ENCODE data around the gene MAP1B.

Gene MAP1B

DNA sequence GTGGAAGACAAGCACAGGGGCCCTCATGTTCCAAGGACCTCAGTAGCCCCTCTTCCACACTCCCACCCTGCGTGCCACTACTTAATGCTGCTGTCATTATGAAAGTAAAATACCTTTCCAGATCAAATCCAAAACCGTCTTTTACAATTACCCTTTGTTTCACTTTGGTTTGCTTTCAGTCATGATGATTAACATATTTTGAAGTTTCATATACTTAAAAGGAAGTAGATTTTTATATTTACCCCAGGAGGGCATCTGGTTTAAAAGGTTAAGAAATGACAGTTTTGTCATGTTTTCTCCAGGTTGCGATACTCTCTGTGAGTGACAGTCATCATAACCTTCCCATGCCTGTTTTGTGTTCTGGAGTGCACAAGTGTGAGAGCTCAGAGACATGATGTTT is 13.5 kb upstream of the MAP1B start:
- no peak for DNase-seq (ENCODE audit: extremely low read depth in 1 of 2, low read depth in 1 of 2)

- DNase-seq (ENCODE audit: extremely low read depth in 1 of 2, low read depth in 1 of 2): no peak
Observed at GRCh38 chr5:72096602-72097188, 10.6 kb upstream of the MAP1B start.

DNA sequence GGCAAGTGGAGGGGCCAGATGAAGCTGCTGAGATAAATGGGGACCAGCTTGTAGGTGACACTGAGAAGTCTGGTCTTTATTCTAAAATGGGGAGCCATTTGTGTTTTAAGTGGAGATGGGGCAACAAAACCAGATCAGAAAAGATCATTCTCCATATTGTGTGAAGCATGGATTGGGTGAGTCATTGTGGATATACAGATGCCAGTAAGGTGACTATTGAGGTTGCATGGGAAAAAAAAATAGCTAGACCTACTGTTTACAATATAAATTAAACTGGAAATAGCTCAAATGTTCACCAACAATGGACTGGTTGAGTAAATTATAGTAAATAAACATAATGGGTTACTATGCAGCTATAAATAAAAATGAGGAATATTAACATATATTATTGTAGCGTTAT is 5.4 kb upstream of the MAP1B start:
- DNase-seq (ENCODE audit: extremely low read depth in 1 of 2, low read depth in 1 of 2): no peak

DNA sequence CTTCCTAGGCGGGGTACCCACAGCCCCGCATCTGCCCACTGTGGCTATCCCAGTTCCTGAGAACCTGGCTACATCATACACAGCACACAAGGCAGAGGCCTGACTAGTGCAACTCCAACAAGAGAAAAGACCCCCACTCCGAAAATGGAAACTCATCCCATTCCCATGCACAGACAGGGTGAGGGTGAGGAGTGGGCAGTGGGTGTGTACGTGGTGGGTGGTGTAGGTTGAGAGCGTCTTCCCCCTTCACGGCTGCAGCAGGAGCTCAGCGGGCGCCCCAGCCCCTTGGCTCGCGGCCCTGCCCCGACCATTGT is 501 bp upstream of the MAP1B start:
- no peak for DNase-seq (ENCODE audit: extremely low read depth in 1 of 2, low read depth in 1 of 2)

- DNase-seq (ENCODE audit: extremely low read depth in 1 of 2, low read depth in 1 of 2): no peak
Observed at GRCh38 chr5:72107901-72108201, 576 bp downstream of the MAP1B start.

- no peak for DNase-seq (ENCODE audit: extremely low read depth in 1 of 2, low read depth in 1 of 2)
Observed at GRCh38 chr5:72108202-72109061, 1.2 kb downstream of the MAP1B start.

DNA sequence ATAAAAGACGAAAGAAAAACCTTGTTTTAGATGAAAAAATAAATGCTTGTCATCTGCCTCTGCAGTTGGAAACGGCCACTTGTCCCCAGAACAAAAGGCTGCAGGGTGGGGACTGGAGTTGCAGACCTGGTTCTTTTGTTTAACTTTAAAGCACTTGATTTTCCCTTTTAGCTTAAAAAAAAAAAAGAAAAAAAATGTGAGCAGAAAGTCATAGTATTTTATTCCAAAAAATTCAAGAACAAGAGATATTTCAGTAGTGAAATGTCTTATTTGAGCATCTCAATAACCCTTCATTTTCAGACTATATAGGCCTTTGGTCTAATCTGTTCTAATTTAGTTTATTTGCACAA is 1.8 kb downstream of the MAP1B start:
- DNase-seq (ENCODE audit: extremely low read depth in 1 of 2, low read depth in 1 of 2): no peak

DNA sequence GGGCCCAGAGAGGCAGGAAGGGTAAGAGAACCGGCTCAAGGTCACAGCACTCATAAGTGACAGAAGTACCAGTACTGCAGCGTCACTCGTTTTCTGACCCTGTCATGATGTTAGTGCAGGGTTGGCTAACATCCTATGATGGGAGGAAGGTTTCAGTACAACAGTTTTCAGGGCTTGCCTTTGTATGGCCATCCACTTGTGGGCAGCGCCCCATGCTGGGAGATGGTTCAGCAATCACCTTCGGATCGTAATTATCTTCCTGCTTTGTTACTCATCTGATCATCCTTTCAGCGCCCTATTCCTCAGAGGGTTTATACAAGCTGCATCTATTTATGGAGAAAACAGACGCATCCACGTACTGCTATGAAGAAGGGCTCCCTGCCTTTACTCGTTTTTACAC is 2.4 kb downstream of the MAP1B start:
- DNase-seq (ENCODE audit: extremely low read depth in 1 of 2, low read depth in 1 of 2): no peak

DNA sequence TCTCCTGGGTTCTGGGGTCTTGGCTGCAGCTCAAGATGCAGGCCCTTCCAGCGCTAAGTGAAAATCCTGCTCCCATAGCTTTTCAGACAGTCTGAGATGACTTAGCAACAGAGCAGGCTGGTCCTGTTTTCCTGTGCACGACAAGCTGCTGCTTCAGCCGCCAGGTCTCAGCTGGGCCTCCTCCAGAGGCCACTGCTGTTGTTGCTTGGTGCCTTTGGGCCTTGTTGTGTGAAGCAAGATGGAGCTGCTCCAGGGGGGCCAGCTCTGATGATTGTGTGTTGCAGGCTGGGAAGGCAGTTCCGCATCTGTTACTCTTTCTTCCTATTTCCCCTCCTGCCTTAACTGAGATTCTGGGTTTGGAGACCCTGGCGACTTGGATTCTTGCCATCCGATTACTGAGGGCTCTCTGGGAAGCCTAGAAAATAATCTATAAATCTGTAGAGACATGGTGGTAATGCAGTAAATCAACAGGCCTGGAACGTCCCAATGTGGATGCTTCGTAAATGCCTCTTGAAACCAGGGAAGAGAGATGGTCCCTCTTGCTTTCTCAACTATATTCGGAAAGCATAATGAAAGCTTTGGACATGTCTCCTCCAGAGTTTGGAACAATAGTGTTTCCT is 3.2 kb downstream of the MAP1B start:
- no peak for DNase-seq (ENCODE audit: extremely low read depth in 1 of 2, low read depth in 1 of 2)

DNA sequence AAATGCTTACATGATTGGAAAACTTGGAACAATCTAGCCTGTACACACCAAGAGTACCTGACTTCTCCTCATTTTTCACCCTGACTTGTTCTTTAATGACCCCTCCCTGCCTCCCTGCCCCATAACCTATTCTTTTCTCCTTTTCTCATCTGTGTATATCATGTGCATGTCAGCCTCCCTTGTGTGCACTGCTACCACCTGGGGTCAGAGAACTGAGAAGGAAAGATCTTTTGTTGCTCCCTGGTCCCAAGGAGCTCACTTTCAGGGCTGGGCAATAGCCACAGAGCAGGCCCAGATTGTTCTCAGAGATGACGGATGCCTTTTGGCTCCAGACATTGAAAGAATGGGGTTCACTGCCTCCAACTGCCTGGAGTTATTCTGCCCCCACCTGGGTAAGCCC is 5.1 kb downstream of the MAP1B start:
- no peak for DNase-seq (ENCODE audit: extremely low read depth in 1 of 2, low read depth in 1 of 2)

DNA sequence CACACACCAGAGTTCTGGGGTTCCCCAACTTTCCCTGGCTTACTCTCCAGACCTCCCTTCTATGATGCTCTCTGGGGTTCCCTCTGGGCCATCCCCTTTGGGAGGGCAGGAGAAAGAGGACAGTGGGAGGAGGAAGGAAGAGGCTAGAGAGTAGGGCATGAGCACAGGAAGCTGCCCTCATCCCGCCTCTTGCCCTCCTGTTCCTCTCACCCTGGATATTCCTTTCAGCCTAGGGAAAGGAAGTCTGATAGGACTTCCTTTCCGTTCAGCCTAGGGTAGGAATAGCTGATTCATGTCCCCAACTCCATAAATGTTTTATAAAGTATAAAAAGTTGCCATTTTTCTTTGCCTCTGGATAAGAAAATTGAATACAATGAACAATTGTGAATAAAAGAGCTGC is 7.4 kb downstream of the MAP1B start:
- no peak for DNase-seq (ENCODE audit: extremely low read depth in 1 of 2, low read depth in 1 of 2)

GRCh38 chr5:72115296-72115695 is 8.0 kb downstream of the MAP1B start:
- DNase-seq (ENCODE audit: extremely low read depth in 1 of 2, low read depth in 1 of 2): no peak

GRCh38 chr5:72117307-72117706 is 10.0 kb downstream of the MAP1B start:
- DNase-seq (ENCODE audit: extremely low read depth in 1 of 2, low read depth in 1 of 2): no peak

GRCh38 chr5:72121052-72121779 is 13.9 kb downstream of the MAP1B start:
- DNase-seq (ENCODE audit: extremely low read depth in 1 of 2, low read depth in 1 of 2): no peak

GRCh38 chr5:72121780-72122445 is 14.6 kb downstream of the MAP1B start:
- DNase-seq (ENCODE audit: extremely low read depth in 1 of 2, low read depth in 1 of 2): no peak

DNA sequence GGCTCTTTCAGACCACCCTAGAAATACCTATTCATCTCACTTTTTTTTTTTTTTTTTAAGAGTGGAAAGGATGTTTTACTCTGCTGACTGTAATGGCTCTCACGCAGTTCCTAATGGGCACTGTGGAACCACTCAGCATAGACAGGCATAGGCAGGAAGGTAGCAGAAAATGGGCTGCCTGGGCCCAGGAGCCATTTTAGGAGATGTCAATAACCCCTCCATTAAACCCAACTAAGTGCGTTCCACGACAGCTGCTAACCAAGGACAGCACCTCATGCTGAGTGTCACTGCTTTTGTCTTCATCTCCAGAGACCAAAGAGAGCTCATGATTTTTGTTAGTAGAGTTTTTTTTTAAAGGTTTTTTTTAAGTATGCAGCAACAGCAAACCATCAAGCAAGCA is 15.3 kb downstream of the MAP1B start:
- DNase-seq (ENCODE audit: extremely low read depth in 1 of 2, low read depth in 1 of 2): no peak

GRCh38 chr5:72123764-72124376 is 16.6 kb downstream of the MAP1B start:
- no peak for DNase-seq (ENCODE audit: extremely low read depth in 1 of 2, low read depth in 1 of 2)

DNA sequence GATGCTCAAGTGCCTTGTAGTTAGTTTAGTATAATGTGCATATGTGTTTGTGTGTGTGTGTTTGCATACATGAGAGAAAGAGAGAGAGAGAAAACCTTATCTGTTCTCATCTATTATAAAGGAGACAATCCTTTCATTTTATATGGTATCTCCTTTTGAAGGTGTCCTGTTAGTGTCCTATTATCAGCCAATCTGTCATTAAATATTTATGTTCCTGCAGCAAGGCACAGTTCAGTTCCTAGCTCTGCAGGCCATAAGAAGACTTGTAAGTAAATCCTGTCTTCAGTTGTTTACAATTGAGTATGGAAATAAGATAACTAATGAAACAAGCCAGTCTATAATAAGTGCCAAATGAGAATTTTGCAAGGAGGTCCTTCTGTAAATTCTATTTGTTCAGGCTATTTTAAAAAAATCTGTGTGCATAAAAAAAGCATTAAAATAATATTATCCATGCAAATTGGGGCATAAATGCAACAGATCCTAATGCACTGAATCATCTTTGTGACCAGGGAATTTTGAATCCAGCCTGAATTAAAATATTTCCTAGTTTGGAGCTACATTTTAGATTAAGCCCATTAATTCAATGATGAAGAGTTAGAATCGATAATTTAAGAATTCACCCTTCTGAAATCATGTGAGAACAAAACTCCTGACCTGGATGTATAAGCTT is 18.1 kb downstream of the MAP1B start:
- no peak for DNase-seq (ENCODE audit: extremely low read depth in 1 of 2, low read depth in 1 of 2)

- DNase-seq (ENCODE audit: extremely low read depth in 1 of 2, low read depth in 1 of 2): no peak
Observed at GRCh38 chr5:72125941-72126620, 18.8 kb downstream of the MAP1B start.

GRCh38 chr5:72126796-72127195 is 19.5 kb downstream of the MAP1B start:
- DNase-seq (ENCODE audit: extremely low read depth in 1 of 2, low read depth in 1 of 2): no peak

All from stimulated activated CD8-positive, alpha-beta memory T cell treated with anti-CD3 and anti-CD28 coated beads, Interleukin-7, amount 100 ng/mL, for 48 hours (primary cell).